GM12878 (cell line): ENCODE measurements around the gene KRTAP12-1.

Experiments
- MXI1 ChIP-seq: fragments of 150-350 bp; IDR thresholded peaks from 2 replicates; pipeline ENCODE4 v1.6.1; 2011; ENCODE audit warnings: low read depth, mild to moderate bottlenecking, inconsistent platforms, low read length, improper control_type of control experiment
- MYC ChIP-seq: IDR thresholded peaks from 2 replicates; pipeline ENCODE4 v1.6.1; 2011; ENCODE audit warnings: mild to moderate bottlenecking, low read length, moderate library complexity, inconsistent platforms; ENCODE audit not compliant: insufficient read depth, insufficient replicate concordance, insufficient read length, severe bottlenecking
- NFXL1 ChIP-seq: fragments of 450-650 bp; IDR thresholded peaks from 2 replicates; pipeline ENCODE4 v1.6.1; 2017; ENCODE audit warnings: antibody characterized with exemption, mild to moderate bottlenecking, borderline replicate concordance
- POLR2A ChIP-seq: IDR thresholded peaks from 2 replicates; pipeline ENCODE4 v1.6.1; 2011; ENCODE audit warnings: low read depth, mild to moderate bottlenecking, low read length
- RAD21 ChIP-seq: IDR thresholded peaks from 2 replicates; pipeline ENCODE4 v1.6.1; 2011; ENCODE audit warnings: mild to moderate bottlenecking, low read depth, low read length, moderate library complexity; ENCODE audit not compliant: insufficient read depth
- ZNF274 ChIP-seq: IDR thresholded peaks from one replicate; pipeline ENCODE4 v1.8.0; 2011; ENCODE audit not compliant: insufficient read length, insufficient read depth
- TF ChIP-seq, protein P1 (sequence below): IDR thresholded peaks from 2 replicates; pipeline ENCODE4 v1.6.1; 2012; ENCODE audit warnings: low read depth, low read length, improper control_type of control experiment
- TF ChIP-seq, protein P2 (sequence below): fragments of 450-650 bp; IDR thresholded peaks from 2 replicates; pipeline ENCODE4 v1.6.1; 2017; ENCODE audit warnings: mild to moderate bottlenecking
- TF ChIP-seq, protein P3 (sequence below), 3 experiments: IDR thresholded peaks in 2 of 3; conservative IDR thresholded peaks in 1 of 3; 2 replicates each; pipeline ENCODE4 v1.5.1; 2011; ENCODE audit warnings: low read depth in 3 of 3, low read length in 3 of 3, mild to moderate bottlenecking in 3 of 3, control low read depth in 2 of 3, moderate library complexity in 2 of 3, inconsistent platforms in 1 of 3, mixed read lengths in 1 of 3; ENCODE audit not compliant: control insufficient read depth in 2 of 3, insufficient read depth in 1 of 3; ENCODE audit errors: extremely low read depth in 1 of 3
- TF ChIP-seq, protein P4 (sequence below): fragments of 450-650 bp; IDR thresholded peaks from 2 replicates; pipeline ENCODE4 v1.6.1; 2017; ENCODE audit warnings: antibody characterized with exemption, mild to moderate bottlenecking, moderate library complexity

DNA sequence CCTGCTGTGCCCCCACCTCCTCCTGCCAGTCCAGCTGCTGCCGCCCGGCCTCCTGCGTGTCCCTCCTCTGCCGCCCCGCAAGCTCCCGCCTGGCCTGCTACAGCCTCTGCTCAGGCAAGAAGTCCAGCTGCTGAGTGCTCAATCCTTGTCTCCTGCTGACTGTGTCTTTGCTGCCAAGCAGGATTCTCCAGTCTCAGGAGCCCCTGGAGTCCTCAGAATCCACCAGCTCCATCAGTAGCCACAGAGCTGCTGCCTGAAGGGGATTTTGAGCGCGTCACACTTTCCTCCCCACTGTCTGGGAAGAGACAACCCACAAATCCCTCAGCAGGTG is 34.8 kb downstream of the KRTAP12-1 start:
- no peak for TF ChIP-seq NFXL1
- no peak for TF ChIP-seq RAD21
- TF ChIP-seq, protein P1, sequence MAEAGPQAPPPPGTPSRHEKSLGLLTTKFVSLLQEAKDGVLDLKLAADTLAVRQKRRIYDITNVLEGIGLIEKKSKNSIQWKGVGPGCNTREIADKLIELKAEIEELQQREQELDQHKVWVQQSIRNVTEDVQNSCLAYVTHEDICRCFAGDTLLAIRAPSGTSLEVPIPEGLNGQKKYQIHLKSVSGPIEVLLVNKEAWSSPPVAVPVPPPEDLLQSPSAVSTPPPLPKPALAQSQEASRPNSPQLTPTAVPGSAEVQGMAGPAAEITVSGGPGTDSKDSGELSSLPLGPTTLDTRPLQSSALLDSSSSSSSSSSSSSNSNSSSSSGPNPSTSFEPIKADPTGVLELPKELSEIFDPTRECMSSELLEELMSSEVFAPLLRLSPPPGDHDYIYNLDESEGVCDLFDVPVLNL = no peak
- no peak for TF ChIP-seq ZNF274
- TF ChIP-seq POLR2A = no peak
- TF ChIP-seq MYC = no peak
- TF ChIP-seq, protein P2, sequence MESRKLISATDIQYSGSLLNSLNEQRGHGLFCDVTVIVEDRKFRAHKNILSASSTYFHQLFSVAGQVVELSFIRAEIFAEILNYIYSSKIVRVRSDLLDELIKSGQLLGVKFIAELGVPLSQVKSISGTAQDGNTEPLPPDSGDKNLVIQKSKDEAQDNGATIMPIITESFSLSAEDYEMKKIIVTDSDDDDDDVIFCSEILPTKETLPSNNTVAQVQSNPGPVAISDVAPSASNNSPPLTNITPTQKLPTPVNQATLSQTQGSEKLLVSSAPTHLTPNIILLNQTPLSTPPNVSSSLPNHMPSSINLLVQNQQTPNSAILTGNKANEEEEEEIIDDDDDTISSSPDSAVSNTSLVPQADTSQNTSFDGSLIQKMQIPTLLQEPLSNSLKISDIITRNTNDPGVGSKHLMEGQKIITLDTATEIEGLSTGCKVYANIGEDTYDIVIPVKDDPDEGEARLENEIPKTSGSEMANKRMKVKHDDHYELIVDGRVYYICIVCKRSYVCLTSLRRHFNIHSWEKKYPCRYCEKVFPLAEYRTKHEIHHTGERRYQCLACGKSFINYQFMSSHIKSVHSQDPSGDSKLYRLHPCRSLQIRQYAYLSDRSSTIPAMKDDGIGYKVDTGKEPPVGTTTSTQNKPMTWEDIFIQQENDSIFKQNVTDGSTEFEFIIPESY = no peak
- TF ChIP-seq MXI1 = no peak
- TF ChIP-seq, protein P3, sequence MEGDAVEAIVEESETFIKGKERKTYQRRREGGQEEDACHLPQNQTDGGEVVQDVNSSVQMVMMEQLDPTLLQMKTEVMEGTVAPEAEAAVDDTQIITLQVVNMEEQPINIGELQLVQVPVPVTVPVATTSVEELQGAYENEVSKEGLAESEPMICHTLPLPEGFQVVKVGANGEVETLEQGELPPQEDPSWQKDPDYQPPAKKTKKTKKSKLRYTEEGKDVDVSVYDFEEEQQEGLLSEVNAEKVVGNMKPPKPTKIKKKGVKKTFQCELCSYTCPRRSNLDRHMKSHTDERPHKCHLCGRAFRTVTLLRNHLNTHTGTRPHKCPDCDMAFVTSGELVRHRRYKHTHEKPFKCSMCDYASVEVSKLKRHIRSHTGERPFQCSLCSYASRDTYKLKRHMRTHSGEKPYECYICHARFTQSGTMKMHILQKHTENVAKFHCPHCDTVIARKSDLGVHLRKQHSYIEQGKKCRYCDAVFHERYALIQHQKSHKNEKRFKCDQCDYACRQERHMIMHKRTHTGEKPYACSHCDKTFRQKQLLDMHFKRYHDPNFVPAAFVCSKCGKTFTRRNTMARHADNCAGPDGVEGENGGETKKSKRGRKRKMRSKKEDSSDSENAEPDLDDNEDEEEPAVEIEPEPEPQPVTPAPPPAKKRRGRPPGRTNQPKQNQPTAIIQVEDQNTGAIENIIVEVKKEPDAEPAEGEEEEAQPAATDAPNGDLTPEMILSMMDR (IDR thresholded peaks at IDR 0.05 in 2 of 3, conservative IDR thresholded peaks at IDR 0.05 in 1 of 3; ENCODE audit: control insufficient read depth in 2 of 3, extremely low read depth in 1 of 3, insufficient read depth in 1 of 3, low read depth in 3 of 3, low read length in 3 of 3) = no peak
- TF ChIP-seq, protein P4, sequence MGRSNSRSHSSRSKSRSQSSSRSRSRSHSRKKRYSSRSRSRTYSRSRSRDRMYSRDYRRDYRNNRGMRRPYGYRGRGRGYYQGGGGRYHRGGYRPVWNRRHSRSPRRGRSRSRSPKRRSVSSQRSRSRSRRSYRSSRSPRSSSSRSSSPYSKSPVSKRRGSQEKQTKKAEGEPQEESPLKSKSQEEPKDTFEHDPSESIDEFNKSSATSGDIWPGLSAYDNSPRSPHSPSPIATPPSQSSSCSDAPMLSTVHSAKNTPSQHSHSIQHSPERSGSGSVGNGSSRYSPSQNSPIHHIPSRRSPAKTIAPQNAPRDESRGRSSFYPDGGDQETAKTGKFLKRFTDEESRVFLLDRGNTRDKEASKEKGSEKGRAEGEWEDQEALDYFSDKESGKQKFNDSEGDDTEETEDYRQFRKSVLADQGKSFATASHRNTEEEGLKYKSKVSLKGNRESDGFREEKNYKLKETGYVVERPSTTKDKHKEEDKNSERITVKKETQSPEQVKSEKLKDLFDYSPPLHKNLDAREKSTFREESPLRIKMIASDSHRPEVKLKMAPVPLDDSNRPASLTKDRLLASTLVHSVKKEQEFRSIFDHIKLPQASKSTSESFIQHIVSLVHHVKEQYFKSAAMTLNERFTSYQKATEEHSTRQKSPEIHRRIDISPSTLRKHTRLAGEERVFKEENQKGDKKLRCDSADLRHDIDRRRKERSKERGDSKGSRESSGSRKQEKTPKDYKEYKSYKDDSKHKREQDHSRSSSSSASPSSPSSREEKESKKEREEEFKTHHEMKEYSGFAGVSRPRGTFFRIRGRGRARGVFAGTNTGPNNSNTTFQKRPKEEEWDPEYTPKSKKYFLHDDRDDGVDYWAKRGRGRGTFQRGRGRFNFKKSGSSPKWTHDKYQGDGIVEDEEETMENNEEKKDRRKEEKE = no peak
